Duodenal mucosa (tissue), 2 donors: Measurements from ENCODE around the gene GBE1.

Experiments
- H3K27ac ChIP-seq: one replicate; pipeline ENCODE4 v1.7.0; 2013; ENCODE audit warnings: low read depth, low read length
- H3K27me3 ChIP-seq, 2 donors: one replicate each; pipeline ENCODE4 v1.7.0; 2013; ENCODE audit warnings: low read length in 2 of 2, control low read depth in 1 of 2; ENCODE audit not compliant: insufficient read depth in 2 of 2, control insufficient read depth in 1 of 2
- H3K36me3 ChIP-seq, 2 donors: one replicate each; pipeline ENCODE4 v1.7.0; 2013; ENCODE audit warnings: low read length in 2 of 2, control low read depth in 1 of 2; ENCODE audit not compliant: insufficient read depth in 2 of 2, control insufficient read depth in 1 of 2
- H3K4me1 ChIP-seq, 2 donors: one replicate each; pipeline ENCODE4 v1.7.0; 2013; ENCODE audit warnings: low read length in 2 of 2, control low read depth in 1 of 2; ENCODE audit not compliant: insufficient read depth in 2 of 2, control insufficient read depth in 1 of 2
- H3K4me3 ChIP-seq, 2 donors: one replicate each; pipeline ENCODE4 v1.7.0; 2013; ENCODE audit warnings: low read length in 2 of 2, low read depth in 1 of 2
- H3K9ac ChIP-seq, 2 donors: one replicate each; pipeline ENCODE4 v1.7.0; 2013; ENCODE audit warnings: low read length in 2 of 2, low read depth in 1 of 2
- H3K9me3 ChIP-seq, 2 donors: one replicate each; pipeline ENCODE4 v1.7.0; 2013; ENCODE audit warnings: low read length in 2 of 2, control low read depth in 1 of 2; ENCODE audit not compliant: control insufficient read depth in 1 of 2

Gene GBE1

DNA sequence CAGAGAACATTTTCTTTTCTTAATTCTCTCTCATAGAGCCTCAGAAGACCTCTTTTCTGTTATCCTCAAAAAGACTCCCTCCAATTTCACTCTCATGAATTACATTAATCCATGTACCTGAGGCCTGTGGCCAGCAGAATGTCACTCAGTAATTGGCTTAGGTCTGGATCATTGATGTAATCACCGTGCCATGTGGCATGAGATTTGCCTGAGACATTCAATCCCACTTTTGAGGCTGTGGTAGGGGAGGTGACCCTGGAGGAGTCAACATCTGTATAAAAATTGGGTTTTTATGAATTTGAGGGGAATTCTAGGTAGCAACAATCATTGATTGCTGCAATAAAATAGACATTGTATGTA lies 295.3 kb downstream of the GBE1 start:
- Histone ChIP-seq H3K9ac (no peak overlapping the region), H3K4me3 (no peak overlapping the region), H3K9me3 (no peaks in the 10 kb centered on the region), H3K4me1 (peaks cover 0 to 15% of the 10 kb centered on the region in 2 donors), H3K36me3 (no peaks in the 10 kb centered on the region), H3K27ac (no peak overlapping the region), H3K27me3 (no peaks in the 10 kb centered on the region)

GRCh38 chr3:81465510-81466200 lies 295.8 kb downstream of the GBE1 start:
- Histone ChIP-seq H3K9ac (no peak overlapping the region), H3K27me3 (no peaks in the 10 kb centered on the region), H3K27ac (no peak overlapping the region), H3K4me3 (no peak overlapping the region), H3K4me1 (peaks cover 0 to 15% of the 10 kb centered on the region in 2 donors), H3K9me3 (no peaks in the 10 kb centered on the region), H3K36me3 (no peaks in the 10 kb centered on the region)

- Histone ChIP-seq H3K9me3 (no peaks in the 10 kb centered on the region), H3K27me3 (no peaks in the 10 kb centered on the region), H3K4me1 (peaks cover 0 to 8% of the 10 kb centered on the region in 2 donors), H3K4me3 (no peak overlapping the region), H3K27ac (no peak overlapping the region), H3K36me3 (no peaks in the 10 kb centered on the region), H3K9ac (no peak overlapping the region)
These were observed 297.7 kb downstream of the GBE1 start for GRCh38 chr3:81463781-81464180.

- no peak overlapping the region for H3K4me3 ChIP-seq
- H3K4me1 ChIP-seq: no peaks in the 10 kb centered on the region
- no peak overlapping the region for H3K9ac ChIP-seq
- H3K36me3 ChIP-seq: no peaks in the 10 kb centered on the region
- H3K27ac ChIP-seq: no peak overlapping the region
- H3K9me3 ChIP-seq: no peaks in the 10 kb centered on the region
- no peaks in the 10 kb centered on the region for H3K27me3 ChIP-seq
These were observed 298.5 kb downstream of the GBE1 start for GRCh38 chr3:81462921-81463320.

- Histone ChIP-seq H3K27ac (no peak overlapping the region), H3K4me1 (no peaks in the 10 kb centered on the region), H3K9ac (no peak overlapping the region), H3K36me3 (no peaks in the 10 kb centered on the region), H3K27me3 (no peaks in the 10 kb centered on the region), H3K4me3 (no peak overlapping the region), H3K9me3 (no peaks in the 10 kb centered on the region)
These were observed 301.7 kb downstream of the GBE1 start for GRCh38 chr3:81459733-81460132.

GRCh38 chr3:81452418-81452817 lies 309.0 kb downstream of the GBE1 start:
- H3K36me3 ChIP-seq: no peaks in the 10 kb centered on the region
- no peak overlapping the region for H3K4me3 ChIP-seq
- H3K9ac ChIP-seq: no peak overlapping the region
- H3K4me1 ChIP-seq: no peaks in the 10 kb centered on the region
- H3K9me3 ChIP-seq: no peaks in the 10 kb centered on the region
- H3K27me3 ChIP-seq: no peaks in the 10 kb centered on the region
- no peak overlapping the region for H3K27ac ChIP-seq

GRCh38 chr3:81451611-81452010 lies 309.8 kb downstream of the GBE1 start:
- no peaks in the 10 kb centered on the region for H3K36me3 ChIP-seq
- no peak overlapping the region for H3K9ac ChIP-seq
- no peak overlapping the region for H3K4me3 ChIP-seq
- no peaks in the 10 kb centered on the region for H3K9me3 ChIP-seq
- no peaks in the 10 kb centered on the region for H3K27me3 ChIP-seq
- H3K27ac ChIP-seq: no peak overlapping the region
- no peaks in the 10 kb centered on the region for H3K4me1 ChIP-seq

DNA sequence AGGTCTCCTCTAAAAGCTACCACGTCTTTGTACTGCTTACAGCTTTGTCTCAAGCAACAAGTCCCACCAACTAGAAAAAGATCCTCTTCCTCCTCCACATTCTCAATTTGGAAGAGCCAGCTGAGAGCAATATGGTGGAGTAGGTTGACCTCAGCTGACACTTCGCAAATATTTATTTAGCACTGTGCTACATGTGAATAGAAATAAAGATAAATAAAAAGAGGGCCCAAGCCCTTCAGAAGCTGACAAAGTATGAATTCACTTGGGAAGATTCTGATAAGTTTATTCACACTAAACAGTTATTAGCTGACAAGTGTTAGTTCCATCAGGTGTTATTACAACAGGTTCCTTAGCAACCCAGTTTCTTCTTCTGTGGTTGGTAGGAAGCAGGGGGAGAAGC lies 310.3 kb downstream of the GBE1 start:
- Histone ChIP-seq H3K9me3 (no peaks in the 10 kb centered on the region), H3K27ac (no peak overlapping the region)

GRCh38 chr3:81446806-81447205 lies 314.6 kb downstream of the GBE1 start:
- Histone ChIP-seq H3K27ac (no peak overlapping the region), H3K9me3 (no peaks in the 10 kb centered on the region), H3K36me3 (no peaks in the 10 kb centered on the region), H3K4me1 (no peaks in the 10 kb centered on the region), H3K4me3 (no peak overlapping the region), H3K9ac (no peak overlapping the region), H3K27me3 (no peaks in the 10 kb centered on the region)

More for the DNA sequence above, 310.3 kb downstream of the GBE1 start:
- Histone ChIP-seq H3K4me1 (no peaks in the 10 kb centered on the region), H3K27me3 (no peaks in the 10 kb centered on the region), H3K9ac (no peak overlapping the region), H3K36me3 (no peaks in the 10 kb centered on the region), H3K4me3 (no peak overlapping the region)

DNA sequence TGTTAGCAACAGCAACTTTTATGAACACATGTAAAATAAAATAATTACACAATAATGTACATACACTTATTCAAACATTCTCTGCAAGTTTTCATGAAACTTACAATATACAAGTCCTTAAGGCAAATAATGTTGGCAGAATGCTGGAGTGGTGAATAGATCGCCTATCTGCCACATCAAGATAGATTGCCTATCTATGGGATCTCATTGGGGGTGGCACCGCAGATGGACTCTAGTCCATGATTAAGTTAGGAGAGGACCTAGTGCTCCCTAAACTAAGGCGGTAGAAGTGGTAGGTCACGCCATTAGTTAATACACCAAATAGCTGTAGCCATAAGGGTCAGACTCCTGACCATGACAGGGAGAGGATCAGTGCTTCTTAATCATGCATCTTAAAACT lies 315.7 kb downstream of the GBE1 start:
- H3K27ac ChIP-seq: no peak overlapping the region
- H3K9me3 ChIP-seq: no peaks in the 10 kb centered on the region
- H3K4me3 ChIP-seq: no peak overlapping the region
- no peaks in the 10 kb centered on the region for H3K27me3 ChIP-seq
- no peaks in the 10 kb centered on the region for H3K36me3 ChIP-seq
- H3K4me1 ChIP-seq: no peaks in the 10 kb centered on the region
- H3K9ac ChIP-seq: no peak overlapping the region
